ENCODE measurements around the gene GJA3. TPM values are rescaled to one million over a fixed set of nuclear protein-coding genes. Genes with fewer than 3 reads are reported as not detected.
A peak's percentile ranks its signal among the peaks of the same experiment; 100 is the strongest.

Gene GJA3
- total RNA-seq, 1 experiment from 2014 or later: 0.43 TPM

DNA sequence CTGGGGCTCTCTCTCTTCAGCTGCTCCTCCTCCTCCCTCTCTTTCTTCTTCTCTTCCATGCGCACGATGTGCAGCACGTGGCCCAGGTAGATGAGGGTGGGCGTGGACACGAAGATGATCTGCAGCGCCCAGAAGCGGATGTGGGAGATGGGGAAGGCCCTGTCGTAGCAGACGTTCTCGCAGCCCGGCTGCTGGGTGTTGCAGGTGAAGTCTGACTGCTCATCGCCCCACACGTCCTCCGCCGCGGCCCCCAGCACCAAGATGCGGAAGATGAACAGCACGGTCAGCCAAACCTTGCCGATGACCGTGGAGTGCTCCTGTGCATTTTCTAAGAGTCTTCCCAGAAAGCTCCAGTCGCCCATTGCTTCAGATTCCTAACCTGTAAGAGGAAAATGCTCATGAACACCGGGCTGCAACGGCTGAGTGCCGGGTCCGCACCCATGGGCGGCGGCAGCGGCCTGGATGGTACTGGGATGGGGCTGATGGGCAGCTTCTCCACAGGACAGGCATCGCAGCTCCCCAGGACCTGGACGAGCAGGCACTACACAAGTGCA is 17.8 kb downstream of the GJA3 start:
- Histone ChIP-seq H3K4me1 (ENCODE audit: insufficient read depth, low read length, poor library complexity, severe bottlenecking) (peaks cover 9% of the 10 kb centered on the region), H3K4me3 (ENCODE audit: low read depth, low read length, poor library complexity, severe bottlenecking) (no peak overlapping the region), H3K27me3 (replicated peaks; ENCODE audit: insufficient read depth, low read depth, low read length, poor library complexity) (peaks cover 9% of the 10 kb centered on the region), H3K36me3 (ENCODE audit: insufficient read depth, low read length, poor library complexity, severe bottlenecking) (no peaks in the 10 kb centered on the region), H3K9me3 (ENCODE audit: low read depth, low read length, poor library complexity, severe bottlenecking) (no peaks in the 10 kb centered on the region), H3K27ac (ENCODE audit: low read depth, low read length, poor library complexity, severe bottlenecking) (no peak overlapping the region)
- intact Hi-C loops (cut with micrococcal nuclease; ENCODE audit: unreplicated experiment): no loop called here
- no peak for TF ChIP-seq EZH2 (IDR thresholded peaks at IDR 0.05; ENCODE audit: borderline replicate concordance, low read depth, low read length, poor library complexity, severe bottlenecking)
- TF ChIP-seq, protein P1, sequence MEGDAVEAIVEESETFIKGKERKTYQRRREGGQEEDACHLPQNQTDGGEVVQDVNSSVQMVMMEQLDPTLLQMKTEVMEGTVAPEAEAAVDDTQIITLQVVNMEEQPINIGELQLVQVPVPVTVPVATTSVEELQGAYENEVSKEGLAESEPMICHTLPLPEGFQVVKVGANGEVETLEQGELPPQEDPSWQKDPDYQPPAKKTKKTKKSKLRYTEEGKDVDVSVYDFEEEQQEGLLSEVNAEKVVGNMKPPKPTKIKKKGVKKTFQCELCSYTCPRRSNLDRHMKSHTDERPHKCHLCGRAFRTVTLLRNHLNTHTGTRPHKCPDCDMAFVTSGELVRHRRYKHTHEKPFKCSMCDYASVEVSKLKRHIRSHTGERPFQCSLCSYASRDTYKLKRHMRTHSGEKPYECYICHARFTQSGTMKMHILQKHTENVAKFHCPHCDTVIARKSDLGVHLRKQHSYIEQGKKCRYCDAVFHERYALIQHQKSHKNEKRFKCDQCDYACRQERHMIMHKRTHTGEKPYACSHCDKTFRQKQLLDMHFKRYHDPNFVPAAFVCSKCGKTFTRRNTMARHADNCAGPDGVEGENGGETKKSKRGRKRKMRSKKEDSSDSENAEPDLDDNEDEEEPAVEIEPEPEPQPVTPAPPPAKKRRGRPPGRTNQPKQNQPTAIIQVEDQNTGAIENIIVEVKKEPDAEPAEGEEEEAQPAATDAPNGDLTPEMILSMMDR (conservative IDR thresholded peaks at IDR 0.05; ENCODE audit: low read depth, low read length): no peak
- ChIA-PET CTCF (no interaction called here), POLR2A (ENCODE audit: low non-redundant PET) (no interaction called here)
- no TSS peak for BruUV-seq (replicated peaks)
- no peak for DNase-seq (ENCODE audit: low spot score)

DNA sequence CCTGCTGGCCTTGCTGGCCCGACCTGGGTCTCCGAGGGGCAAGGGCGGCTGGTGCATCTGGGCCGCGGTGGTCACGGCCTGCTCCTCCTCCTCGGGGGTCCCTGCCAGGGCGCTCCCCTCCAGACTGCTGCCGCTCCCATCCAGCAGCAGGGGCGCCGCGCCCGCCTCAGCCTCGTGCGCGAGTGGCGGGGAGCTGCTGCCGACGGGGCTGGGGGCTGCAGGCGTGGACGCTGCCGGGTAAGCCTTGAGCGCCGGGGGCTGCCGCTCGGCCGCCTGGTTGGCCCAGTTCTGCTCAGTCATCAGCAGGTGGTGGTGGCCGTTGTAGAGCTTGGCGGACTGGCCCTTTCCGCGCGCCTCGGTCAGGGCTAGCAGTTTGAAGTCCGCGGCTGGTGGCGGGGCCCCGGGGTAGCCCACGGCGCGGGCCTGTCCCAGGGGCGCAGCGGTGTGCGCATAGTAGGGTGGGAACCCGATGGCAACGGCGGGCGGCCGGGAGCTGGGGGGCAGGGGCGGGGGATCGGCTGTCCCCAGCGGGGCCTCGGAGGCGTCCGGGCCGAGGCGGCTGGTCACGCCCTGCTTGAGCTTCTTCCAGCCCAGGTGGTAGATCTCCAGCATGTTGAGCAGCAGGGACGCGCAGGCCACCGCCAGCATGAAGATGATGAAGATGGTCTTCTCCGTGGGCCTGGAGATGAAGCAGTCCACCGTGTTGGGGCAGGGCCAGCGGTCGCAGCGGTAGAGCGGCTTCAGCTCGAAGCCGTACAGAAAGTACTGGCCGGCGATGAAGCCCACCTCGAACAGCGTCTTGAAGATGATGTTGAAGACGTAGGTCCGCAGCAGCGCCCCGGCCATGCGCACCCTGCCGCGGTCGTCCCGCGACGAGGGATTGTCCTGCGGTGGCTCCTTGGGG is 18.6 kb downstream of the GJA3 start:
- Histone ChIP-seq H3K27me3 (replicated peaks; ENCODE audit: insufficient read depth, low read depth, low read length, poor library complexity) (peaks cover 9% of the 10 kb centered on the region), H3K4me1 (ENCODE audit: insufficient read depth, low read length, poor library complexity, severe bottlenecking) (peaks cover 9% of the 10 kb centered on the region), H3K4me3 (ENCODE audit: low read depth, low read length, poor library complexity, severe bottlenecking) (no peak overlapping the region), H3K27ac (ENCODE audit: low read depth, low read length, poor library complexity, severe bottlenecking) (no peak overlapping the region), H3K36me3 (ENCODE audit: insufficient read depth, low read length, poor library complexity, severe bottlenecking) (no peaks in the 10 kb centered on the region), H3K9me3 (ENCODE audit: low read depth, low read length, poor library complexity, severe bottlenecking) (no peaks in the 10 kb centered on the region)
- BruUV-seq (replicated peaks): no TSS peak
- intact Hi-C loops (cut with micrococcal nuclease; ENCODE audit: unreplicated experiment): no loop called here
- DNase-seq (ENCODE audit: low spot score): no peak
- ChIA-PET POLR2A (ENCODE audit: low non-redundant PET) (no interaction called here), CTCF (no interaction called here)
- TF ChIP-seq EZH2 (IDR thresholded peaks at IDR 0.05; ENCODE audit: borderline replicate concordance, low read depth, low read length, poor library complexity, severe bottlenecking): no peak
- TF ChIP-seq, protein P1 (conservative IDR thresholded peaks at IDR 0.05; ENCODE audit: low read depth, low read length): no peak

DNA sequence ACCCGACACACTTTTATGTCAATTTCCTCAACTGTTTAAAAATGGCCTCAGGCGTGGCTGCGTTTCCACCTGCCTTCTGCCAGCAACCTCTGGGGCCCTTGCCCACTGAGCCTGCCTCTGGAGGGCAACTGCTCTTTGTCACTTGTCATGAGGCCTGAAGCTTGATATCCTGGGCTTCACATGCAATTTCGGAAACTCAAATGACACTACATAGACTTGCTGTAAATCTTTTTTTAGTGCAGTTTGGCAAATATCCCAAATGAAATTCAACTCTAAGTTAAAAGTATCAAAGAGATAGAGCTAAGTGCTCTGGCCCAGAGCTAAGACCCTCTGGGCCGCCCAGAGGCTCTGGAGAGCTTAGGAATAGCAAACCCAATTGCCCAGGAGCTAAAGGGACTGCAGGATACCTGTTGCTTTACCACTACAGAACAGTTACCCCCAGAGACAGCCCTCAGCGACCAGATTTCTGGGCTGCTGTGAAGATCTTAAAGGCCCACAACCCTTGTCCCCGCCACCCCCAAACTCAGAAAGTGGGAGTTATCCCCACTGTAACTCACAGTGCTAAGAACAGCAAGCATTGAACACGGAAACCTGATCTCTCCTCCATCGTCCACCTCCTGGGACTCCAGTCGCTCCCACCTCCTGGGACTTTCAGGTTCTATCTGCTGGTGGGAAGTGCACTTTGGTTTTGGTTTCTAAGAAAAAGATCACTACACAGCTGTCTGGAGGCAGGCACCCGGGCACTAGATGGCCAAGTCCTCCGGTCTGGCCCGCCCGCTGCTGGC is 19.4 kb downstream of the GJA3 start:
- no peaks in the 10 kb centered on the region for H3K36me3 ChIP-seq (ENCODE audit: insufficient read depth, low read length, poor library complexity, severe bottlenecking)
- no peak overlapping the region for H3K27ac ChIP-seq (ENCODE audit: low read depth, low read length, poor library complexity, severe bottlenecking)
- DNase-seq (ENCODE audit: low spot score): peak; percentile 41
- POLR2A ChIA-PET (ENCODE audit: low non-redundant PET): no interaction called here
- TF ChIP-seq EZH2 (IDR thresholded peaks at IDR 0.05; ENCODE audit: borderline replicate concordance, low read depth, low read length, poor library complexity, severe bottlenecking): no peak
- TF ChIP-seq, protein P1 (conservative IDR thresholded peaks at IDR 0.05; ENCODE audit: low read depth, low read length): no peak
- intact Hi-C loops (cut with micrococcal nuclease; ENCODE audit: unreplicated experiment): no loop called here
- H3K4me3 ChIP-seq (ENCODE audit: low read depth, low read length, poor library complexity, severe bottlenecking): no peak overlapping the region
- BruUV-seq (replicated peaks): no TSS peak
- H3K9me3 ChIP-seq (ENCODE audit: low read depth, low read length, poor library complexity, severe bottlenecking): no peaks in the 10 kb centered on the region
- CTCF ChIA-PET: no interaction called here
- H3K4me1 ChIP-seq (ENCODE audit: insufficient read depth, low read length, poor library complexity, severe bottlenecking): peaks cover 9% of the 10 kb centered on the region
- peaks cover 2% of the 10 kb centered on the region for H3K27me3 ChIP-seq (replicated peaks; ENCODE audit: insufficient read depth, low read depth, low read length, poor library complexity)

All from A673 (cell line).